GM19397 (cell line): ENCODE results near the gene ABCB8.

Source experiments
- ATAC-seq: cut with Tn5 transposase; IDR thresholded peaks from one replicate; pipeline ENCODE4 v1.9.1; 2021; ENCODE audit warnings: mild to moderate bottlenecking, moderate library complexity; ENCODE audit not compliant: unreplicated experiment

Gene ABCB8

DNA sequence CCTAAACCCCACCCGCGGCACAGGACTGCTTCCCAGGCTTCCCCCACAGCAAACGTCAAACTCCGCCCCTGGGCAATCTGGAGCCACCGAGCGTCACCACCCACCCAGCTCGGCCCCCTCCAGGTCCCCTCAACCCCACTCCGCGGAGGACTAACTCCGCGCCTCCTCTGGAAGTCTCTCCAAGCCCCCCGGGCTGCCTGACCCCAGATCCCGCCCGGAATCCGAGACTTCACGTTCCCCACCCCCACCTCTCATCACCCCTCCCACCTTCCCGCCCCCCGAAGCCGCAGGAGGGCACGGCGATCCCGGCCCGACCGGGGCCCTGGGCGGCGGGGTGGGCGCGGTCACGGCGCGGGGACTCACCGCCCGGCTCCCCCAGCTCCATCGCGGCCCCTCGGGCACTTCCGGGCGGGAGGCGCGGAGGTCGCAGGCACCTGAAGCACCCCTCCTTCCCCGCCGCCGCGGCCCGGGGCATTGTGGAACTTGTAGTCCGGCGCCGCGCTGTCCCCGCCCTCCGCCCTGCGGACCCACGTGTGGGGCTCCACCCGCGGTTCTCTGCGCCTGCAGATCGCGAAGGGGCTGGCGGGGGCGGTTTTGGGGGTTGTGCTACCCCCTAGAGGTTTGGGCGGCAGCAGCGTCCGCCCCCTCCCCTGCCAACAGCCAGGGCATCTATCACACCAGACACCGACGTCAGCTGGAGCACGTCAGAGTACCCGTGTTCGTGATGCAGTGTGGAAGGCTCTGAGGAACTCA is 55.0 kb downstream of the ABCB8 start, which contains the start of gene TMUB1:
TSS of gene TMUB1 (minus strand) at position 423 of the 753 bp plus-strand sequence. CDS start 930 bp downstream, outside the sequence.
- ATAC-seq, result peak; percentile 43

DNA sequence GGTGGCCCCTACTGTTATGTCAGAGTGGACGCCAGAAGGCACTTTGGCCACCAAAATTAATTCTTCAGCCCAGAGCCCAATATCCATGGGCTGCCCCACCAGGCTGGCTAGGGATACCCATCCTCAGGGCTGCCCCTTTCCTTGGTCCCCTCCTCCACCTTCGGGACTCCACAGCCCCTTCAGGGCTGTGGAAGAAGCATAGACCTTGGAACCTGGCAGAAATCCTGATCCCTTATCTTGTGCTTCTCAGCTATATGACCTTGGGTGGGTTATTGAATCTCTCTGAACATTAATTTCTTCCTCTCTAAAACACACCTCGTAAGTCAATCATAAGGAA is 55.5 kb downstream of the ABCB8 start:
- no peak for ATAC-seq

DNA sequence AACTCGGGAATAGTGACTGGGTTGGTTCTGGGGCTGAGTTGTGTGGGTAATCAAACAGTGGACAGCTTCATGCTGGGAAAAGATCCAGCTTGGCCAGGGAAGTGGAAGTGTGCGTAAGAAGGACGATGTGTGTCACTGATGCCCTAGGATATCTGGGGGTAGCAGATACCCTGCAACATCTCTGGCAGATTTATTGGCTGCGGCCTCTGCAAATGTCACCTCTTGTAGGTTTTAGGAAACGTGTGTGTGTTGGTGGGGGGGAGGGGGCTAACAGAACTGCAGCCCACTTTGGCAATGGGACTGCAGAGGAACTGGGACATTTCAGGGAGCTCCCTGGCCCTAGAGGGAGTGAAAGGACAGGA is 57.1 kb downstream of the ABCB8 start:
- ATAC-seq, result no peak

DNA sequence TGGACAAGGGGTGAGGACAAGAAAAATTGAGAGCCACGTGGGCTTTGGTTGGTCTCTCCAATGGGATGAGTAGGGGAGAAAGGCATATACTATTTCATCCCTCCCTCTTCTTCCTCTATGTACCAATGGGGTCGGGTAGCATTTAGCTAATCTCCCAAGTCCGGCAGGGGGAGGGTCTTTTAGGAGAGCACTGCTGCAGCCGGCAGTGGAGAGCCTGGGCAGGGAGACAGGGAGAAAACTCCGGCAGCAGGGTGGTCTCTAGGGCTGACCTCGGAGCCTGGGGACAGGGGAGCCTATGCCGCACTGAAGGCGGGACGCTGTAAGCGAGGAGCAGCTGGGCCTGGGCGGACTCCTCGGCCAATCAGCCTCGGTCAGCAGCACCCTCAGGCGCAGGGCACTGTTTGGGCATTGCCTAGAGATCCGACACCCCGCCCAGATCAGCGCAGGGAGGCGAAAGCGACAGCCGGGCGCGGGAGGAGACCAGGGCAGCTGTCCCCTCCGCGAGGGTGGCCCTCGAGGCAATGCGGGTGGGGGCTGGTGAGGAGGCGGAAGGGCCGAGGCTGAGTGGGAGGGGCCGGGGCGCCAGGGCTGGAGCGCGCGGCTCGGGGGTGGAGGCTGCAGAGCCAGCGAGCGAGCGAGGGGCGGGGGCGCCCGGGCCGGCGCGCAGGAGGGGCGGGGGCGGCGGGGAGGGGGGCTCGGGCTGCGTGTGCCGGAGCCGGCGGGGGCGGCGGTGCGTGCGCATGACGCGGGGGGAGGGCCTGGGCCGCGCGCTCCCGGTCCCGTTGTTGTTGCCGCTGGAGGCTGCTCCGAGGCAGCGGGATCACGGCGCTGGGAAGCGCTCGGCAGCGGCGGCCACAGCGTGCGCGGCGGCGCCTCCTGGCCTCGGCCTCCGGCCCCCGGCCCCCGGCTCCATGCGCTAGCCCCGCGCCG is 57.7 kb downstream of the ABCB8 start, which contains the start of gene AGAP3:
TSS of gene AGAP3 (plus strand) at position 785 of the 930 bp plus-strand sequence. CDS start 267 bp downstream, outside the sequence.
- peak; percentile 41 for ATAC-seq

DNA sequence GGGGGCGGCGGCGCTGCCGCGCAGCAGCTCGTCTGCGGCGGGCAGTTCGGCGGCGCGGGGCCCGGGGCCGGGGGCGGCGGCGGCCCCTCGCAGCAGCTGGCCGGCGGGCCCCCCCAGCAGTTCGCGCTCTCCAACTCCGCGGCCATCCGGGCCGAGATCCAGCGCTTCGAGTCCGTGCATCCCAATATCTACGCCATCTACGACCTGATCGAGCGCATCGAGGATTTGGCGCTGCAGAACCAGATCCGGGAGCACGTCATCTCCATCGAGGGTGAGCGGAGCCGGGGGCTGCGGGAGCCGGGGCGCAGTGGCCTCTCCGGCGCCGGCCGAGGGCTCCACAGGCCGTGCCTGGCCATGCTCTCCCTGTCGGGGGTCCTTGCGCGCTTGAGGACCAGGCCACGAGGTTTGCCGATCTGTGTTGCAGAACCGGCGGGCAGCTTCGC is 58.6 kb downstream of the ABCB8 start:
- ATAC-seq, result no peak

DNA sequence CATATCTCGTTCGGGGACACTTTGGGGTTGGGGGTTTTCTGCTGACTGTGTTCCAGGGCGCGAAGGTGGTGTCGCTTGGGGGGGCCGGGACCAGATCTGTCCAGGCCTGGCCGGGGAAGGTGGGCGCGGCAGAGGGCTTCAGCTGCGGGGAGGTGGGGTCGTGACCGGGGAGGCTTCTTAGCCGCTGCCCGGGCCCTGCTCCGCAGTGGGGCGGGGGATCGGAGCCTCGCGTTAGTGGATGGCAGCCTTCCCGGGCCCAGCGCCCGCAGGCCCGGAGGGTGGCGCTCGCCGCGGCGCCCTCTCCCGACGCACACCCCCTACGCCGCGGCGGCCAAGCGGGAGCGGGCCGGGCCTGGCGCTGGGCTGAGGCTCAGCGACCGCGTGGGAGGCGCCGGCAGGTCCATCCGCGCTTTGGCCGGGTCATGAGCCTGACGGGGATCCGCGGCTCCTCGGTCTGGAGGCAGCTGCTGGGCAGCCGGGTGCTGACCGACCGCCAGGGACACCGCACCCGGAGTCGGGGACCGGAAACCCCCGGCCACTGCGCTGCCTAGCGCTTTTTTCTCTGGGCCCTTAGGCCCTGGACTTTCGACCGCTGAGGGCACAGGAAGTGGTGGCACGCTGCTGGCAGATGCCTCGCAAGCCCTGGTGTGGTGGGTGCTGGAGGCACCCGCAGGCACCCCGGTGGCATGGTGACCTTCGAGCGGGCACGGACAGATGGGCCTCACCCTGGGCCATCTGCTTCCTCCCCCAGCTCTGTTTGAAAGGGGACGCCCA is 59.2 kb downstream of the ABCB8 start:
- ATAC-seq, result no peak

DNA sequence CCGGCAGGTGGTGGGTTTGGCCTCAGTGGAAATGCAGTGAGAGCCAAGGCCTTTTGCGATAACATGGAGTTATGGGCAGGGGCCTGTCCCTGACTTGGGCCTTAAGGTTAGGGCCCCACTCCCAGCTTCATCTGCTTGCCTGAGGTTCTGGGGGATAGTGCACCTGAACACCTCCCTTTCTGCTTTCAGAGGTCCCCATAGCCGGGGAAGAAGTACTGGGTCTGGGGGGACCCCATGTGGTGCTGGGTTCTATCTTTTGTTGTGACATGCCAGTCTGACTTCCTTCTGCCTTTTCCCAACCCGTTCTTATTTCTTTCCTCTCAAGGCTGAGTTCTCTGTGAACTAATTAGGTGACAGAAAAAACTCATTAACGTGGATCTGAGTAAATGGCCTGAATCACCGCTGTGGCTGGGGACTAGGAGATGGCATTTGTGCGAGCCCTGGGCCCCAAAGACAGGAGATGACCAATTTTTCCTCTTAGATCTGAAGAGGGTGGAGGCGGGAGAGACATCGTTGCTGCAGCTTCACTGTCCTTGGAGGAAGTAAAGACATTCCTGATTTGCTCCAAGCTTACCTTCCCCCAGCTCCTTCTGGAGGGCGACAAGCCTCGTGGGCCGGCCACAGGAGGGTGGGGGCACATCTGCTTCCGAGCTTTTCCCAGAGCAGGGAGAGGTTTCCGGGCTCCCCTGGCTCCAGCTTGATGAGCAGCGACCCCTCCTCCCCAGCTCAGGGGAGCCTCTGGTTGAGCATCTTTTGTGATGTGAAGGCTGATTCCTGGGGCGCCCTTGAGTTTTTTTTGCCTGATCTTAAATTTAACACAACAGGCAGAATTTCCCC is 60.0 kb downstream of the ABCB8 start:
- no peak for ATAC-seq

DNA sequence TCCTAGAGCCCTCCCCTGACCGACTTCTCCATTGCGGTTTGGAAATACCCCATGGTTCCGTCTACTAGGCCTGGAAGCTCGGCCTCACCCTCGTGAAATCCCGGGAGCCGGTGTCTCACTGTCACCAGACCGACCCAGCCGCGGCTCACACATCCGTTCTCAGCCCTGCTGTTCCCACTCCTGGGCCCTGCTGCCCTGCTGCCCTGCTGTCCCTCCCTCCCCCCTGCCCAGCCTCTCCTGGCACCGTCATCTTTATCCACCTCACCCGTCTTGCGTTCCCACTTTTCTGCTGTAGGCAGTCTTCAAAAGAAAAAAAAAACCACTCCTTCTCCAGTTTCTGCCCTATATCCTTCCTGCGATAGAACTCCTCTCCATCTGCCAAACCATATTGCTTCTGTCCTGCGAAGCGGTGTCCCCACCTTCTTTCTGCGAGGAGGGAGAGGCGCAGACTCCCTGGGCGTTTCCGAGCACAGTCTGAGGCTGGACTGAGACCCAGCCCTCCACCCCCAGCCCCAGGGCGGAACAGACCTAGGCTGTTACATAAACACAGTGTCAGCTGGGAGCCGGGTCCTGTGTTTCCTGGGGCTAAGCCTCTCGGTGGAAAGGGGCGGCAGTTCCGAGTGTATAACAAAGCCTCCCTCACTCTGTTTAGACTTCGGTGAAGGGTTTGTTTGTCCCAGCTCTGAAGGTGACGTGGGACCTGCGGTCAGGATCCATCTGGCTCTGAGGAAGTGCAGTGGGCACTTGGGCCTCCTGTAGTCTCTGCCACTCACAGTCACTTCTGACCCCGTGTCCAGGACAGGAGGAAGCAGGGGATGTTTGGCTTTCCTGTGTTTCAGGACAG is 60.8 kb downstream of the ABCB8 start:
- ATAC-seq, result no peak

DNA sequence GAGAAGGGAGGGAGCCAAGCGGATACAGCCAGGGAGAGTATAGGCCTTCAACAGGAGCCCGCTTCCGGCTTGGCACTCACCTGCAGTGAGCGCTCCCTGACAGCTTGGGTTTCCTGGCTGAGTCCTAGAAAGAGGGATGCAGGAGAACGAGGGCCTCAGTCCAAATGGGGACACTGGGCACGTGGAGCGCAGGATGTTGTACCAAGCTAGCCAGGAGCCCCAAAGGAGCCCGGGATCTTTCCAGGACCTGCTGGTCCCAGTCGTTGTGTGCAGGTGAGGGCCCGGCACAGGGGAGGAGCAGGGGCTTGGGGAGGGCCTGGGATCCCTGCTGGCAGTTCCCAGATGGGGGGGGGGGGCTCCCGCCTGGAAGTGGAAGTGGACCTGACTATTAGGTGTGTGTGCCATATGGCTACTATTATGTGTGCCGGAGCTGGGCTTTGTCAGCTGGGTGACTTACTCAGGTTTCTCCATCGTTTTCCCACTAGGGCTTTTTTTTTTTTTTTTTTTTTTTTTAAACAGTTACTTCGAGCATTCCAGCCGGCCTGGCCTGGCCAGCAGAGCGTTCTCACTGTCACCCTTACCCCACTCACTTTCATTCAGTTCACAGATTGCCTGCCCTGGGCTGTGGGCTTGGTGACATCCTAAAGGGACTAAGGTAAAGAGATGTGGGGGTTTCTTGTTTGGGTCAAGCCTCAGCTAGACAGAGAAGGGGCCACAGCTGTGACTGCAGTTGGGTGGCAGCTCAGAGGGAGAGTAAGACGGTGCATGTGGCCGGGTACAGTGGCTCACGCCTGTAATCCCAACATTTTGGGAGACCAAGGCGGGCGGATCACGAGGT is 61.9 kb downstream of the ABCB8 start:
- ATAC-seq, result no peak

DNA sequence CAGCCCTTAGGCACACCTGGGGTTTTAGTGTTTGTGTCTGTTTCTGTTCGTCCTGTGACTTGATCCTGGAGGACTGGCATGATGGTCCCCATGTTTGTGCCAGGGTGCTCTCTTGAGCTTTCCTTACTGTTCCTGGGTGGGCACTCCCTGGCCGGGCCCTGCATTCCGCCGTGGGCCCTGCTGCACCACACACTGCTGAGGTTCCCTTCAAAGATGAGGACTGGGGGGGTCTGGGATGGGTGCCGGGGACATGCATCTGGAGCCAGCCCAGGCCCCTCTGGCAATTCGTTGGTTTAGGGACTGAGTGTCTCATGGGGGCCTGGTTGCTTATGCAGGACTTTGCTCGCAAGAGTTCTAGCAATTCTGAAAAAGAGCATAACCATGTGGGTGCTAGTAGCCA is 62.8 kb downstream of the ABCB8 start:
- no peak for ATAC-seq

DNA sequence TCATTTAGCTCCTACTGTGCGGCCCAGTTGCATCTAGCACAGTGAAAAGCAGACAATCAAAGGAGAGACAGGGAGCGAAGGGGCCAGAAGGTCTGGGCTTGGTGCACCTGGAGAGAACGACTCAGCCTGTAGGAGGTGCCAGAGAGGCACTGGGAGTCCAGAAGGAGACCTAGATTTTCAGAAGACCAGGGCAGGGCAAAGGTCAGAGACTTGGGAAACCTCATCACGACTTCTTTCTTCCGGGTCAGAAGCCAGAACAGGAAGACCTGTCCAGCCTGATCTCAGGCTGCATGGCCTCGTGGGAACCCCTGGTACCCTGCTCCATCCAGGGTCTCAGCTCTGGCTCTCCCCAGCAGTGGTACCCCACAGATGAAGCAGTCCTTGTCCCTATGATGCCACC is 63.2 kb downstream of the ABCB8 start:
- ATAC-seq, result no peak

DNA sequence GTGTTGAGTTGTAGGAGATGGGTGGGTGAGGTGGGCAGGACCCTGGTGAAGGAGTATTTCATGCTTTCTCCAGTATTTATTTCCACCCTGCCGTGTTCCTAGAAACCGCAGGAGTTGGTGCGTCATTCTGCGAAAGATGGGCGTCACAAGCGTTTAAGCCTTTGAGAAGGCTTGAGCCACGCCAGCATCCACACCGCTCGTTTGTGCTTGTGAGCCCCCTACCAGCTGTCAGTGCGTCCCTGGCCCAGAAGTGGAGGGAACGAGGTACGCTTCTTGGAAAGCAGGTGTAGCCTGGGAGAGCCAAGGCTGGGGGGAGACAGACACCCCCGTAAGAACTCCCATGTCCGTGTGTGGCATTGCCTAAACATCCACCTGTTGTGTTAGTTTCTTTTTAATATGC is 63.7 kb downstream of the ABCB8 start:
- ATAC-seq, result no peak

DNA sequence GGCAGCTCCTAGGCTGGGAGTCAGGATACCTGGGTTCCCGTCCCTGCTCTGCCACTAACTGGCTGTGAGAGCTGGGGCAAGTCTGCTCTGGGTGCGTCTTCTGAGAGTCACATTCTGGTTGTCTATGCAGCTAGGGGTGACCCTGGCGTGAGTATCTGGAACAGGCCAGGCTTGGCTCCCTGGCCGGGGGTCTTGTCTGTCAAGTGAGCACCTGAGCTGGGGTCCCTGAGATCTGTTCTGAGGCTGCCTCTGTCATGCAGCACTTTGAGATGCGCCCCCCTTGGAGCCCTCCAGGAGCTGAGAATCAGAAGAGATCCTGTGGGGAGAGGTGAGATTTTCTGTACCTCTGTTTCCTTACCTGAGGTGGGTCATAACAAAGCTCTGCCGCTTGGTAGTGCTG is 65.5 kb downstream of the ABCB8 start:
- no peak for ATAC-seq

DNA sequence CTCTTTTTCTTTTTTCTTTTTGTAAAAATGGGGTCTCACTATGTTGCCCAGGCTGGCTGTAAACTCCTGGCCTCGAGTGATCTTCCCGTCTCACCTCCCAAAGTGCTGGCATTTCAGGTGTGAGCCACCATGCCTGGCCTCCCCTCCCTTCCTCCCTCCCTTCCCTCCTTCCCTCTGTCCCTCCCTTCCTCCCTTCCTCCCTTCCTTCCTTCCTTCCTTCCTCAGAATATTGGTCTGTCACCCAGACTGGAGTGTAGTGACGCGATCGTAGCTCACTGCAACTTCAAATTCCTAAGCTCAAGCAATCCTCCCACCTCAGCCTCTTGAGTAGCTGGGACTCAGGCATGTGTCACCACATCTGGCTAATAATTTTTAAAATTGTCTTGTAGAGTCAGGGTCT is 66.4 kb downstream of the ABCB8 start:
- no peak for ATAC-seq

DNA sequence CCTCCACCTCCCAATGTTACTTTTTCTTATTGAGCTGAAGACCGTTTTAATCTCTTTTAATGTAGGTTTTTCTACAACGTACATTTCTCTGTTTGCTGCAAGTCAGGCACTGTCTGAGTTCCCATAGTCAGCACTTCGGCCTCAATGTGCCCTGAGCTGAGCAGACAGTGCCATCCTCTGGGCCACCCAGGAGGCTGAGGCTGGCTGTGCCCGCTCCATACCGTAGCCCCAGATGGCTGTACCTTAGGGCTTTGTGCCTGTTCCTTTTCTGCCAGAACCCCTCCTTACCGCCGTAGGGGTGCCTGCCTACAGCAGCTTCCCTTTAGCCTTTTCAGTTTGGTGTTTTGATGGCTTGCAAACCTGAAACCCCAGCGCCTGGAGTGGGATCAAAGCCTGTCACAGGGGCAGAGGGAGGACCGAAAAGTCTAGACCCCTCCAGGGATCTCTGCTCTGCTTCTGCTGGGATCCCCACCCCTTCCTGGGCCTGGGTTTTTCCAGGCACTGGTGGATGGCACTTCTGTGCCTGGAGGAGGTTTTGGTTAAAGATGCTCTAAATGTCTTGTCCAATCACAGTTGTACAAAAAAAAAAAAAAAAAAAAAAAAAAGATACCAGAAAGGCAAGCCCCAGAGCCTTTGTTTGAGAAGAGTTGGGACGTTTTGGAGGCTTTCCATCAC is 67.0 kb downstream of the ABCB8 start:
- no peak for ATAC-seq

DNA sequence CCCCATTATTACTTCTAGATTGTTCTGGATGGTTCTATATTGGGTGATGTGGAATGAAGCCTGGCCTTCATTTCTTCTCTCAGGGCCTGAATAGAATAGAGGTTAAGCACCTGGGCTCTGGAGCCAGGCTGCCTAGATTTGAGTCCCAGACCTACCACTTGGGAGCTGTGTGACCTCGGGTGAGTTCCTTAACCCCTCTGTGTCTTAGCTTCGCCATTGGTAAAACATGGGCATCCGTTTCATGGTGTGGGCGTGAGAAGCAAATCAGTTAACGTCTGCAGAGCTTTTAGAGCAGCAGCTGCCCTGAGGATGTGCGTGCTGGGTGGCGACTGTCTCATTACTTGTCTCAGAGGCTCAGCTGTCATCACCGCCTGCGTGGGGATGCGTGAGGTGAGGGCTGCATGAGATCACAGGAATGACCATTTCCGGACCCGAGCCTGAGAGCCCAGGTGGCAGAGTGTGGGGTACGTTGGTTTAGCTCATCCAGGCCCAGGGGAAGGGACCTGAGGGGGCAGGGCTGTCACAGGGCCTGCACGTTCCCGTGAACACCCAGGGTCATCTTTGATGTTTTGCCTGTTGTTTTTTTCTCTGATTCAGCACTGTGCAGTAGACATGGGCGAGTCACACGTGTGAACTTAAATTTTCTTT is 67.7 kb downstream of the ABCB8 start:
- no peak for ATAC-seq
